Fibroblast of pulmonary artery (primary cell): ENCODE results near the gene DAB2.
A peak's percentile ranks its signal among the peaks of the same experiment; 100 is the strongest.

Experiments used
- DNase-seq: peaks from one replicate; pipeline ENCODE4 v3.0.0-alpha.2; 2010; ENCODE audit warnings: low read depth
- H3K4me3 ChIP-seq: replicated peaks from 2 replicates; pipeline ENCODE4 v1.5.1; 2011; ENCODE audit warnings: low read depth, mild to moderate bottlenecking, control low read depth, low read length, moderate library complexity
- CTCF ChIP-seq: IDR thresholded peaks from 2 replicates; pipeline ENCODE4 v1.5.1; 2011; ENCODE audit warnings: mild to moderate bottlenecking, control low read depth, low read length, inconsistent platforms; ENCODE audit errors: missing control alignments

Gene DAB2

DNA sequence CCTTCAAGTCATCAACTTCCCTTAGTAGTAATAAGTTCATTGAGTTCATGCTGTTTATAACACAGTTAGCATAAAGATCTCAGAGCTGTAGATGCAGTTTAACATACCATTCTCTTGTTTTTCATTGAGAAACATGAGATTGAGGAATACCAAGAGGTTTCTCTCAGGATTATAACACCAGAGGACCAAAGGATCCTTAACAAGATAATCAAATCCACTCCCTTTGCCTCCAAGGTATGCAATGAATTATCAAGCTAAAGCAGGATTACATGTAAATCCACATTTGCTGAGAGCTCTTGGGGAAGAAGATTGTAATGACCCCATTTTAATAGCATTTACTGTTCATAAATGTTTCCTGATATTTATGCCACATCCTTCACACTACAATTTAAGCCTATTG lies 35.1 kb upstream of the DAB2 start:
- TF ChIP-seq CTCF: no peak
- no peak overlapping the region for H3K4me3 ChIP-seq
- no peak for DNase-seq

GRCh38 chr5:39459071-39459470 lies 34.3 kb upstream of the DAB2 start:
- no peak overlapping the region for H3K4me3 ChIP-seq
- peak; percentile 91 for DNase-seq
- TF ChIP-seq CTCF: no peak

GRCh38 chr5:39455645-39456044 lies 30.9 kb upstream of the DAB2 start:
- H3K4me3 ChIP-seq: no peak overlapping the region
- TF ChIP-seq CTCF: no peak
- DNase-seq: no peak

GRCh38 chr5:39453606-39454005 lies 28.8 kb upstream of the DAB2 start:
- no peak for TF ChIP-seq CTCF
- no peak for DNase-seq

GRCh38 chr5:39452846-39453245 lies 28.1 kb upstream of the DAB2 start:
- DNase-seq: peak; percentile 44
- no peak for TF ChIP-seq CTCF
- H3K4me3 ChIP-seq: no peak overlapping the region

More at GRCh38 chr5:39453606-39454005, 28.8 kb upstream of the DAB2 start:
- no peak overlapping the region for H3K4me3 ChIP-seq

GRCh38 chr5:39451276-39451941 lies 26.6 kb upstream of the DAB2 start:
- no peak for DNase-seq
- no peak for TF ChIP-seq CTCF
- no peak overlapping the region for H3K4me3 ChIP-seq

DNA sequence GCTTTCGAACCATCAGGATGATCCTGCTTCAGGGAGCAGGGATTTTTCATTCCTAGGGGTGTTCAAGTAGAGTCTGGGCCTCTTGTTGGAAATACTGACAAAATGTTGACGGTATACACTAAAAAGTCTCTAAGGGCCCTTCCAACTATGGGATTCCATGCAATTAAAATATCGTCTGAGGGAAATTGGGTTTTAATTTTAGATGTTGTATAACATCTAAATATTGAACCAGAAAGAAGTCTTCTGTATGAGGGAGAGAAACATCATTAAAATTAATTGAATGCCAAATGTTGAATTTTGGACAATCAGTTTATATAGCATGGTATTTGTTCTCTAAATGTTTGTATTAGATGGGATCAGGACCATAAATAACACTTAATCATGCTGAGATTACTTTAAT lies 25.7 kb upstream of the DAB2 start:
- no peak overlapping the region for H3K4me3 ChIP-seq
- DNase-seq: no peak
- TF ChIP-seq CTCF: no peak
